ENCODE data around the gene ACTR5.

ACTR5 gene

DNA sequence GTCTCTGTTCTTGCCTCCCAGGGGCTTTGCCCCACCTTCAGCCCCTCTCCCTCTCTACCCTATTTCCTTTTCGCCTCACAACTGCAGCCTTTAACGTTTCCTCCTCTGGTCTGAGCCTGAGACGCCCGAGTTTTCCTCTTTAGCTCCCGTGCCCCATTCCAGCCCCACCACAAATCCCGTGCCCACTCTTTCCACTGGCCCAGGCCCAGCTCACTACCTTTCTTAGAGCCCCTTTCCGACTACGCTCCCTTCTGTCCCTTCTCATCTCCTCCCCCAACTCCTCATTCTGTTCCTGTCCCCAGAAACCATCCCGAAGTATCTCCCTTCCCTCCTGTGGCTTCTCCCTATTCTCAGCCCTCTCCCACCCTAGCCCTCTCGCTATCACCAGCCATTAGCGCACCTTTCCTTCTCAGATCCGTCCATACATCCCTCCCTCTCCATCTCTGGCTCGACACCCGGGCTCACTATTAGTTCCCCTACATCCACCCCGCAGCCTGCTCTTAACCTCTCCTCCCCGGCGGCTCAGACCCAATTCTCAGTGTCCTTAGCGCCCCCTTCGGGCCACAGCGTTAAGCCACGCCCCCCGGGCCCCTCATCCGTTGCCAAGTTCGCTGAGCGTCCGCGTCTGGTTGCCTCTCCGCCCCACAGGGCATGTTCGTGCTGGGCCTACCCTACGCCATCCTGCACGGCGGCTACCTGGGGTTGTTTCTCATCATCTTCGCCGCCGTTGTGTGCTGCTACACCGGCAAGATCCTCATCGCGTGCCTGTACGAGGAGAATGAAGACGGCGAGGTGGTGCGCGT is 21.3 kb upstream of the ACTR5 start:
- no peak overlapping the region for H3K9ac ChIP-seq (ENCODE audit: insufficient read length)
- no peaks in the 10 kb centered on the region for H3K36me3 ChIP-seq (ENCODE audit: insufficient read depth, low read length)
- TF ChIP-seq POLR2AphosphoS5 (IDR thresholded peaks at IDR 0.05; ENCODE audit: borderline replicate concordance, low read depth, low read length) = no peak
- no peak for DNase-seq (ENCODE audit: low read depth, low spot score)
- H3K9me3 ChIP-seq (ENCODE audit: low read depth, low read length) = no peaks in the 10 kb centered on the region
- H3K4me3 ChIP-seq = no peak overlapping the region
- no peak overlapping the region for H3K27ac ChIP-seq

DNA sequence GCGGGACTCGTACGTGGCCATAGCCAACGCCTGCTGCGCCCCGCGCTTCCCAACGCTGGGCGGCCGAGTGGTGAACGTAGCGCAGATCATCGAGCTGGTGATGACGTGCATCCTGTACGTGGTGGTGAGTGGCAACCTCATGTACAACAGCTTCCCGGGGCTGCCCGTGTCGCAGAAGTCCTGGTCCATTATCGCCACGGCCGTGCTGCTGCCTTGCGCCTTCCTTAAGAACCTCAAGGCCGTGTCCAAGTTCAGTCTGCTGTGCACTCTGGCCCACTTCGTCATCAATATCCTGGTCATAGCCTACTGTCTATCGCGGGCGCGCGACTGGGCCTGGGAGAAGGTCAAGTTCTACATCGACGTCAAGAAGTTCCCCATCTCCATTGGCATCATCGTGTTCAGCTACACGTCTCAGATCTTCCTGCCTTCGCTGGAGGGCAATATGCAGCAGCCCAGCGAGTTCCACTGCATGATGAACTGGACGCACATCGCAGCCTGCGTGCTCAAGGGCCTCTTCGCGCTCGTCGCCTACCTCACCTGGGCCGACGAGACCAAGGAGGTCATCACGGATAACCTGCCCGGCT is 20.6 kb upstream of the ACTR5 start:
- Histone ChIP-seq H3K36me3 (ENCODE audit: insufficient read depth, low read length) (no peaks in the 10 kb centered on the region), H3K9ac (ENCODE audit: insufficient read length) (no peak overlapping the region), H3K27ac (no peak overlapping the region), H3K4me3 (no peak overlapping the region), H3K9me3 (ENCODE audit: low read depth, low read length) (no peaks in the 10 kb centered on the region)
- TF ChIP-seq EZH2 (IDR thresholded peaks at IDR 0.05) (no peak), FOXP2 (optimal IDR thresholded peaks at IDR 0.05; ENCODE audit: control extremely low read depth, extremely low read length, insufficient read depth) (no peak), POLR2AphosphoS5 (IDR thresholded peaks at IDR 0.05; ENCODE audit: borderline replicate concordance, low read depth, low read length) (no peak)
- DNase-seq (ENCODE audit: low read depth, low spot score) = no peak

- H3K27ac ChIP-seq = no peak overlapping the region
- H3K9me3 ChIP-seq (ENCODE audit: low read depth, low read length) = no peaks in the 10 kb centered on the region
- DNase-seq (ENCODE audit: low read depth, low spot score) = no peak
- H3K36me3 ChIP-seq (ENCODE audit: insufficient read depth, low read length) = no peaks in the 10 kb centered on the region
- no peak overlapping the region for H3K4me3 ChIP-seq
- H3K9ac ChIP-seq (ENCODE audit: insufficient read length) = no peak overlapping the region
- TF ChIP-seq POLR2AphosphoS5 (IDR thresholded peaks at IDR 0.05; ENCODE audit: borderline replicate concordance, low read depth, low read length) (no peak), EZH2 (IDR thresholded peaks at IDR 0.05) (no peak), FOXP2 (optimal IDR thresholded peaks at IDR 0.05; ENCODE audit: control extremely low read depth, extremely low read length, insufficient read depth) (no peak)
These were observed 20.0 kb upstream of the ACTR5 start for GRCh38 chr20:38728191-38728781.

DNA sequence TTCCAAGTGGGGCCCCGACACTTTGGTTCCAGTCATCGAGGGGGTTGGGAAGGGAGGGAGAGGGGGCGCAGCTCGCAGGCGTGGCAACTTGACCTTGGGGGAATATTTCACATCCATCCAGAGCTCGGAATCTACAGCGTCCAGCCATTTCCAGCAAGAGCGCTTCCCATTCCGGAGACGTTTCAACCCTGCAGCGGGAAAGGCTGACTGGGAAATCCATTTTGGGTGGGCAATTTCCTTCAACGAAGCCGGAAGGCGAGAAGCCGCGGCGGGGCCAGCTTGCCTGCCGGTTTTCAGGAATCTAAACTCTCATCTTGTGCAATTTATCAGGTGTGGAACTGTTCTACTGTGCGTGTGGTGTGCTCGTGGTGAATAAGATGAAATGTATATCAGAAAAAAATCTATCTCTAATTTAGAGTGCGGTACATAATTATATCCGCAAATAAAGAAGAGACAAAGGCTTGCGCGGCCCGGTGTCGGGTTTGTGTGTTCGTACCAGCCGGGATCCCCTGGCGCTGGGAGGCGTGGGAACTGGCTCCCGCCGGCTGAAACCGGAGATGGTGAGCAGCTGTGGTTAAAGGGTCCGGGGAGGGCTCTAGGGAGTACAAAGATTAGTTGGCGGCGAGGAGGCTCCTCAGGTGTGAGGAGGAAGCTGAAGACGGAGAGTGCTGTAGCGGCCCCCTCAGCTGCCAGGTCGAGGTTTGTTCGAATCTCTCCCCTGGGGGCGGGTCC is 19.2 kb upstream of the ACTR5 start:
- no peak overlapping the region for H3K9ac ChIP-seq (ENCODE audit: insufficient read length)
- no peak overlapping the region for H3K4me3 ChIP-seq
- no peak overlapping the region for H3K27ac ChIP-seq
- no peaks in the 10 kb centered on the region for H3K9me3 ChIP-seq (ENCODE audit: low read depth, low read length)
- TF ChIP-seq EZH2 (IDR thresholded peaks at IDR 0.05) (peak; percentile 94), POLR2AphosphoS5 (IDR thresholded peaks at IDR 0.05; ENCODE audit: borderline replicate concordance, low read depth, low read length) (no peak)
- no peaks in the 10 kb centered on the region for H3K36me3 ChIP-seq (ENCODE audit: insufficient read depth, low read length)
- DNase-seq (ENCODE audit: low read depth, low spot score) = no peak

DNA sequence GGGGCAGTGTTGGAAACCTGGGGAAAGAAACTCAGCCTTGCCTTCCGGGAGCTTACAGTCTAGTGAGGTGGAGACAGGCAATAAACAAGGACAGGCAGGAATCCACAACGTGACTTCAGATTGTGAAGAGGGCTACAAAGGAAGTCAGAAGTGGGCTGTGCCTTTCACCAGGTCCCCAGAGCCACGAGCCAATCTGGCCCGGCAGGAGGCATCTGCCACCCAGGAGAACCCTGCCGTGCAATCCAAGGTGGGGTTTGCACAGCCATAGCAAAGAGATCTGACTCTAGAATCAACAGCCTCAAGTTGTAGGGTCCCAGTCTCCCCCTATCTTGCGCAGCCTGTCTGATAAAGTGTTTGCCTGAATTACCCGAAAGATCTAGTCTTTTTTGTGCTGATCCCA is 18.5 kb upstream of the ACTR5 start:
- Histone ChIP-seq H3K9ac (ENCODE audit: insufficient read length) (no peak overlapping the region), H3K9me3 (ENCODE audit: low read depth, low read length) (no peaks in the 10 kb centered on the region), H3K36me3 (ENCODE audit: insufficient read depth, low read length) (no peaks in the 10 kb centered on the region), H3K4me3 (no peak overlapping the region), H3K27ac (no peak overlapping the region)
- DNase-seq (ENCODE audit: low read depth, low spot score) = no peak
- TF ChIP-seq POLR2AphosphoS5 (IDR thresholded peaks at IDR 0.05; ENCODE audit: borderline replicate concordance, low read depth, low read length) (no peak), EZH2 (IDR thresholded peaks at IDR 0.05) (no peak), FOXP2 (optimal IDR thresholded peaks at IDR 0.05; ENCODE audit: control extremely low read depth, extremely low read length, insufficient read depth) (no peak)

DNA sequence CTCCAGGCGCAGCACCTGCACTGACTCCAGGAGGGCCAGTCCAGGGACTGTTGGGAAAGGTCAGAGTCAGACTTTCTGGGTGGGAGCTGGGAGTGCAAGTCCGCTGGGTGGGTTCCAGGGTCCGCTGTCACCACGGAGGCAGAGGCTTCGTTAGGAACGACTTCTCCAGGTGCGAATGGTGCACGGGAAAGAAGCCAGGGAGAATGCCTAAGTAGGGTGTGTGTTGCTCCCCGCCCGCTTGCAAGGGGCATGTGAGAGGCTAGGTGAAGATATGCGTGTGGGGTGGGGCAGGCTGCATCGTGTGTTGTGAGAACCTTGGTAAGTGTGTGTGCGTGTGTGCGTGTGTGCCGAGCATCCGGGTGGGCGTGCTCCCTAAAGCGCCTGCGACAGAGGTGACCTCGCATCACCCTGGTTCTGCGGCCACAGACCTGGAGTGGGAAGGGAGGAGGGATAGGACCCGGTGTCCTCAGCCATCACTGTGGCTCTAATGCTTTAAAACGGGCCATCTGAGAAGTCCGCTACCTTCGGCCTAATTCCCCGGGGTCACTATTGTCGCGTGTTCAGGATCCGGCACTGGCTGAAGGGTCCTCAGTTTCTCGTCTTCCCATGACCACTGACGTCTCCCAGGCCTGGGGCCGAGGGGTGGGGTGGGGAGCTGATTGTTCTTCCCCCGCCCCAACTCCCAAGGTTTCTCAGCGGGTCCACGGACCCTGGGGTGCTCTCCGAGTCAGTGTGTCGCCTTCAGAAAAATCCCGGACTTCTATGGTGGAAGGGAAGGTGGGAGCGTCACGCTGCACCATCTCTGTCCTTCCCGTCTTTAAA is 17.9 kb upstream of the ACTR5 start:
- no peaks in the 10 kb centered on the region for H3K36me3 ChIP-seq (ENCODE audit: insufficient read depth, low read length)
- H3K9me3 ChIP-seq (ENCODE audit: low read depth, low read length) = no peaks in the 10 kb centered on the region
- no peak for DNase-seq (ENCODE audit: low read depth, low spot score)
- TF ChIP-seq FOXP2 (optimal IDR thresholded peaks at IDR 0.05; ENCODE audit: control extremely low read depth, extremely low read length, insufficient read depth) = no peak
- no peak for TF ChIP-seq EZH2 (IDR thresholded peaks at IDR 0.05)
- TF ChIP-seq POLR2AphosphoS5 (IDR thresholded peaks at IDR 0.05; ENCODE audit: borderline replicate concordance, low read depth, low read length) = no peak
- H3K9ac ChIP-seq (ENCODE audit: insufficient read length) = no peak overlapping the region
- no peak overlapping the region for H3K27ac ChIP-seq
- H3K4me3 ChIP-seq = peak overlapping the region; percentile 81

DNA sequence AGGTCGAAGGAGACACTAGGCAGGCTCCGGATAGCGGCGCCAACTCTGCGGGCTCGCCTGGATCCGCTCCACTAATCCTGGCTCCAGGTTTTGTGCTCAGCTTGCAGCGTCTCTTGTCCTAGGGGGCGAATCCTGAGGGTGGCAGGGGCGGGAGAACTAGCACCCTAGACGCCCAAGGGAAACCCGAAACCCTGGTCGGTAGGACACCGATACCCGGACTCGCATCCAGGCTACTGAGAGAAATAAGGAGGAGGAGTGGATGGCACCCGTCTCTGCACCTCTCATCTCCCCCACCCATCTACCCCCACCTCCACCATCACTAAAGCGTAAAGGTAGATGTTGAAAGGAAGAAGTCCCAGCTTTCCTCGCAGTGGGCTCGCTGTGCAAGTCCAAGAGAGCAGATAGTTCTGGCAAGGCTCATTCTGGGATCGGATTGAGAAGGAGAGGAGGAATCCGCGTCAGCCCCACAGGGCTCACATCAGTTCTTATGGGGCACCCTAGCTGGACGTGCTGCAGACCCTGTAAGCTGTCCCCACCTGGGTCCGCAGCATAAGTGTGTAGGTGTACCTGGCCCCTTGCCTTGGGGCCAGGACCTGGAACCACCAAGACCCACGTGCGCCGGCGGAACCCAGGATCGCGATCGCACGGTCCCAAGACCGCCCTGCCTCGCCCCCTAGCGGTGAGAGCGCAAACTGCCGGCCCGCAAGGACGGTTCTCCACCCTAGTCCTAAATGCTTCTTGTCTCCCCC is 17.1 kb upstream of the ACTR5 start:
- H3K9ac ChIP-seq (ENCODE audit: insufficient read length) = no peak overlapping the region
- no peak overlapping the region for H3K27ac ChIP-seq
- no peaks in the 10 kb centered on the region for H3K9me3 ChIP-seq (ENCODE audit: low read depth, low read length)
- H3K4me3 ChIP-seq = peak overlapping the region; percentile 81
- DNase-seq (ENCODE audit: low read depth, low spot score) = no peak
- H3K36me3 ChIP-seq (ENCODE audit: insufficient read depth, low read length) = no peaks in the 10 kb centered on the region
- TF ChIP-seq EZH2 (IDR thresholded peaks at IDR 0.05) = no peak
- no peak for TF ChIP-seq POLR2AphosphoS5 (IDR thresholded peaks at IDR 0.05; ENCODE audit: borderline replicate concordance, low read depth, low read length)
- TF ChIP-seq FOXP2 (optimal IDR thresholded peaks at IDR 0.05; ENCODE audit: control extremely low read depth, extremely low read length, insufficient read depth) = no peak
